ENCODE measurements around the gene PXMP2.
A peak's percentile ranks its signal among the peaks of the same experiment; 100 is the strongest.

Gene PXMP2

GRCh38 chr12:132687211-132688164 lies at the start of gene PXMP2, which contains the start of gene POLE:
Gene PXMP2 (plus strand): TSS chr12:132687587. CDS start chr12:132687671, 84 bp downstream.
Gene POLE (minus strand): TSS chr12:132687342. CDS start chr12:132687315, 27 bp downstream.
- peak; percentile 95 to 98 for DNase-seq (ENCODE audit: low spot score in 2 of 2)
- H3K36me3 ChIP-seq (replicated peaks): peaks cover 41% of the 10 kb centered on the region
- no peaks in the 10 kb centered on the region for H3K27me3 ChIP-seq (ENCODE audit: low read depth)
- in situ Hi-C loops (cut with MboI; ENCODE audit: low sequenced_read_pairs): no loop called here
- H3K9me3 ChIP-seq: no peaks in the 10 kb centered on the region
- H3K4me1 ChIP-seq: peaks cover 10% of the 10 kb centered on the region
- H3K4me3 ChIP-seq: peak within 1 kb of the TSS; percentile 72

- Histone ChIP-seq H3K9me3 (no peaks in the 10 kb centered on the region), H3K36me3 (replicated peaks) (peaks cover 93% of the 10 kb centered on the region), H3K4me1 (no peaks in the 10 kb centered on the region), H3K27me3 (ENCODE audit: low read depth) (no peaks in the 10 kb centered on the region), H3K4me3 (no peak overlapping the region)
- DNase-seq (ENCODE audit: low spot score in 2 of 2): no peak
- in situ Hi-C loops (cut with MboI; ENCODE audit: low sequenced_read_pairs): no loop called here
These were observed 49.6 kb upstream of the PXMP2 start for GRCh38 chr12:132637811-132638210.

- in situ Hi-C loops (cut with MboI; ENCODE audit: low sequenced_read_pairs): no loop called here
- Histone ChIP-seq H3K9me3 (no peaks in the 10 kb centered on the region), H3K4me3 (no peak overlapping the region), H3K27me3 (ENCODE audit: low read depth) (no peaks in the 10 kb centered on the region), H3K4me1 (no peaks in the 10 kb centered on the region), H3K36me3 (replicated peaks) (peaks cover 95% of the 10 kb centered on the region)
- DNase-seq (ENCODE audit: low spot score in 2 of 2): peak in 1 of 2 experiments; percentile 50
These were observed 48.6 kb upstream of the PXMP2 start for GRCh38 chr12:132638541-132639408.

- Histone ChIP-seq H3K4me1 (no peaks in the 10 kb centered on the region), H3K27me3 (ENCODE audit: low read depth) (no peaks in the 10 kb centered on the region), H3K36me3 (replicated peaks) (peaks cover 85% of the 10 kb centered on the region), H3K9me3 (no peaks in the 10 kb centered on the region), H3K4me3 (no peak overlapping the region)
- in situ Hi-C loops (cut with MboI; ENCODE audit: low sequenced_read_pairs): no loop called here
- DNase-seq (ENCODE audit: low spot score in 2 of 2): no peak
These were observed 47.3 kb upstream of the PXMP2 start for GRCh38 chr12:132639956-132640520.

- in situ Hi-C loops (cut with MboI; ENCODE audit: low sequenced_read_pairs): no loop called here
- H3K4me3 ChIP-seq: no peak overlapping the region
- peaks cover 83% of the 10 kb centered on the region for H3K36me3 ChIP-seq (replicated peaks)
- H3K27me3 ChIP-seq (ENCODE audit: low read depth): no peaks in the 10 kb centered on the region
- no peak for DNase-seq (ENCODE audit: low spot score in 2 of 2)
- no peaks in the 10 kb centered on the region for H3K9me3 ChIP-seq
- H3K4me1 ChIP-seq: no peaks in the 10 kb centered on the region
These were observed 46.5 kb upstream of the PXMP2 start for GRCh38 chr12:132640936-132641335.

- Histone ChIP-seq H3K9me3 (no peaks in the 10 kb centered on the region), H3K27me3 (ENCODE audit: low read depth) (no peaks in the 10 kb centered on the region), H3K36me3 (replicated peaks) (peaks cover 85% of the 10 kb centered on the region), H3K4me1 (no peaks in the 10 kb centered on the region), H3K4me3 (no peak overlapping the region)
- in situ Hi-C loops (cut with MboI; ENCODE audit: low sequenced_read_pairs): no loop called here
- DNase-seq (ENCODE audit: low spot score in 2 of 2): no peak
These were observed 45.4 kb upstream of the PXMP2 start for GRCh38 chr12:132641811-132642650.

GRCh38 chr12:132642846-132643835 lies 44.2 kb upstream of the PXMP2 start:
- DNase-seq (ENCODE audit: low spot score in 2 of 2): no peak
- in situ Hi-C loops (cut with MboI; ENCODE audit: low sequenced_read_pairs): no loop called here
- peaks cover 84% of the 10 kb centered on the region for H3K36me3 ChIP-seq (replicated peaks)
- H3K27me3 ChIP-seq (ENCODE audit: low read depth): no peaks in the 10 kb centered on the region
- H3K9me3 ChIP-seq: no peaks in the 10 kb centered on the region
- no peak overlapping the region for H3K4me3 ChIP-seq
- H3K4me1 ChIP-seq: no peaks in the 10 kb centered on the region

- Histone ChIP-seq H3K9me3 (no peaks in the 10 kb centered on the region), H3K36me3 (replicated peaks) (peaks cover 86% of the 10 kb centered on the region), H3K27me3 (ENCODE audit: low read depth) (no peaks in the 10 kb centered on the region), H3K4me1 (no peaks in the 10 kb centered on the region), H3K4me3 (no peak overlapping the region)
- in situ Hi-C loops (cut with MboI; ENCODE audit: low sequenced_read_pairs): no loop called here
- DNase-seq (ENCODE audit: low spot score in 2 of 2): no peak
These were observed 40.5 kb upstream of the PXMP2 start for GRCh38 chr12:132646850-132647249.

- Histone ChIP-seq H3K36me3 (replicated peaks) (peaks cover 83% of the 10 kb centered on the region), H3K4me1 (no peaks in the 10 kb centered on the region), H3K9me3 (no peaks in the 10 kb centered on the region), H3K27me3 (ENCODE audit: low read depth) (no peaks in the 10 kb centered on the region), H3K4me3 (no peak overlapping the region)
- in situ Hi-C loops (cut with MboI; ENCODE audit: low sequenced_read_pairs): no loop called here
- DNase-seq (ENCODE audit: low spot score in 2 of 2): no peak
These were observed 39.5 kb upstream of the PXMP2 start for GRCh38 chr12:132647858-132648257.

- no peaks in the 10 kb centered on the region for H3K27me3 ChIP-seq (ENCODE audit: low read depth)
- no peak overlapping the region for H3K4me3 ChIP-seq
- no peaks in the 10 kb centered on the region for H3K9me3 ChIP-seq
- in situ Hi-C loops (cut with MboI; ENCODE audit: low sequenced_read_pairs): no loop called here
- H3K4me1 ChIP-seq: no peaks in the 10 kb centered on the region
- no peak for DNase-seq (ENCODE audit: low spot score in 2 of 2)
- peaks cover 80% of the 10 kb centered on the region for H3K36me3 ChIP-seq (replicated peaks)
These were observed 38.7 kb upstream of the PXMP2 start for GRCh38 chr12:132648616-132649225.

GRCh38 chr12:132649226-132649945 lies 38.0 kb upstream of the PXMP2 start:
- H3K4me1 ChIP-seq: no peaks in the 10 kb centered on the region
- in situ Hi-C loops (cut with MboI; ENCODE audit: low sequenced_read_pairs): no loop called here
- H3K36me3 ChIP-seq (replicated peaks): peaks cover 82% of the 10 kb centered on the region
- H3K9me3 ChIP-seq: no peaks in the 10 kb centered on the region
- no peak for DNase-seq (ENCODE audit: low spot score in 2 of 2)
- no peaks in the 10 kb centered on the region for H3K27me3 ChIP-seq (ENCODE audit: low read depth)
- no peak overlapping the region for H3K4me3 ChIP-seq
